Sciatic nerve (tissue), 2 donors: ENCODE measurements around the gene SCAMP3. TPM values are rescaled to one million over a fixed set of nuclear protein-coding genes. Genes with fewer than 3 reads are reported as not detected.
"Not testable (repeated sequence)": the region's sequence is repeated elsewhere in the genome, so short reads cannot be mapped to it uniquely, and the experiment has no call there.

ENCODE experiments used
- ATAC-seq: fragments of 200-7000 bp; cut with Tn5 transposase; one replicate; pipeline ENCODE4 v1.9.1; 2020; ENCODE audit warnings: mild to moderate bottlenecking, moderate library complexity
- DNase-seq: peaks from one replicate; pipeline ENCODE4 v3.0.0-alpha.2; 2020; ENCODE audit warnings: low spot score
- intact Hi-C: fragments of 100-400 bp; cut with DNase I; formaldehyde crosslinking; loops from one replicate; pipeline ENCODE4 v1.14.2; 2022
- total RNA-seq: library from RNA; stranded (reverse); fragmentation: NEBNext Ultra II Directional; extraction: Animal tissue kit (Norgen Biotek cat#: 25700); gene quantifications from one replicate; pipeline ENCODE4 v1.2.1, GENCODE V29; 2021
- donor health status: DM: no; HTN: no; CAD: no.
- donor health status: DM: no; HTN: no; CAD: no.

The SCAMP3 gene
- total RNA-seq, 1 donor from 2014 or later = 44.0 TPM

DNA sequence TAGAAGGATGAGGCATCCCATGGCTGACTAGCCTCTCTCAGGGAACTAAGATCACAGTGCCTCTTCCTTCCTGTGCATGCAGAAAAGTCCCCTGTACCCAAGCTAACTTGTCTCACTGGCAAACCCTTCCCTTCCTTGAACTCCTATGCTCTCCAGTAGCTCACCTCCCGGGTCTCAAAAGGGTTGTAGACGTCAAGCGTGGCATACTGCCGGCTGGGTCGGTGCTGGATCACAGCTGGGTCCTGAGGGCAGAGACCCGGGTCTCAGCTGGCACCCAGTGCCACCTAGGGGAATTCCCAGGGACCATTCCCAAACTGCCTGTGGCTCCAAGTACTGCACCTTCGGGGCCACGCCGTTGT, 688 bp downstream of the SCAMP3 start:
- ATAC-seq = peak; percentile 1
- no peak for DNase-seq
- intact Hi-C loops = no loop called here

DNA sequence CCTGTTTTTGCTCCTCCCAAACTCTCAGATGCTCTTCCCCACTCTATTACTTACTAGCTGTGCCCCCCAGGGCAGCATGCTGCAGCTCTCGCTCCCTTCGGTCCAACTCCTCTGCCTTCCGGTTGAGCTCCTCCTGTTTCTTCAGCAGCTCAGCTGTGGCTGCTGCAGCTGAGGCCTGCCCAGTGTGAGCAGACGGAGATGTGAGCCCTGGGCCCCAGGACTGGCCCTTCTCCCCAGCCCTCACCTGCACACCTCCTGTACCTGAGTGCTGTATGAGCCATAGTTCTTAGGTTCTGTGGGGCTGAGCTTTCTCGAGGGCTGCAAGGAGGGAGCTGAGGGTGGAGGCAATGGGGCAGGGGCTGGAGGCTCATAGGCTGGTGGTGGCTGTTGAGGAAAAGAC, 1.9 kb downstream of the SCAMP3 start:
- no peak for DNase-seq
- ATAC-seq = no peak
- intact Hi-C loops = no loop called here

DNA sequence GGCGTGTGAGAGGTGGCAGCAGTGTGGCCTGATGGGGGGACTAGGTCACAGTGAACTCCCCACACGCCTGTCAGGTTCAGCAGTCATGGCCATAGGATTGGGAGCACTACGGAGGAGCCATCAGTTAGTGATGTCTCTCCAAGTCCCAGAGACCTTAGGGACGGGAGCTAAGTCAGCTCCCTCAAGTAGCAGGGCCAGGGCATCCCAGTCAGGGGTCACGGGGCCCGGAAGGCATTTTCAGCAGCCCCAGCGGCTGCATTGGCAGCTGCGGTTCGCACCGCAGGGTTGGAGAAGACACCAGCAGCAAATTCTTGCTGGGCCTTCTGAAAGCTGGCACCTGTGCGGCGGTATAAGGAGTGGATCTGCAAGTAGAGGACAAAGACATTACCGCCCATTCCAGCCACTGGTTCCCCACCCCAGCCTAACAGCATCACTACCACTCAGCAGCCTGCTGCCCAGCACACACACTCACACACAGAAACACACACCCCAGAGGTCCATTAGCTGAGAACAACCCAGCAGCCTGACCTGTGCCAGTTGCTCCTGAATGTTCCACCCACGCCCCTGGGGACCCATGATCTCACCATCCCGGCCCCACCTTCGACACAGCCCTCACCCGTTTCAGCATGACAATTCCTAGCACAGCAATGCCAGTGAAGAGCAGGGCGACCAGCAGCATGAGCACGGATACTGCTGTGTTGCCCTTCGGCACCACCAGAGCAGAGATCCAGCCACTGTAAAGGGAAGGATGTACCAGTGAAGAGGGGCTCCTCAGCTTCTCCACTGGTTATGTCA, 5.9 kb downstream of the SCAMP3 start:
- intact Hi-C loops = no loop called here
- ATAC-seq (peak; percentile 3), DNase-seq (no peak)

DNA sequence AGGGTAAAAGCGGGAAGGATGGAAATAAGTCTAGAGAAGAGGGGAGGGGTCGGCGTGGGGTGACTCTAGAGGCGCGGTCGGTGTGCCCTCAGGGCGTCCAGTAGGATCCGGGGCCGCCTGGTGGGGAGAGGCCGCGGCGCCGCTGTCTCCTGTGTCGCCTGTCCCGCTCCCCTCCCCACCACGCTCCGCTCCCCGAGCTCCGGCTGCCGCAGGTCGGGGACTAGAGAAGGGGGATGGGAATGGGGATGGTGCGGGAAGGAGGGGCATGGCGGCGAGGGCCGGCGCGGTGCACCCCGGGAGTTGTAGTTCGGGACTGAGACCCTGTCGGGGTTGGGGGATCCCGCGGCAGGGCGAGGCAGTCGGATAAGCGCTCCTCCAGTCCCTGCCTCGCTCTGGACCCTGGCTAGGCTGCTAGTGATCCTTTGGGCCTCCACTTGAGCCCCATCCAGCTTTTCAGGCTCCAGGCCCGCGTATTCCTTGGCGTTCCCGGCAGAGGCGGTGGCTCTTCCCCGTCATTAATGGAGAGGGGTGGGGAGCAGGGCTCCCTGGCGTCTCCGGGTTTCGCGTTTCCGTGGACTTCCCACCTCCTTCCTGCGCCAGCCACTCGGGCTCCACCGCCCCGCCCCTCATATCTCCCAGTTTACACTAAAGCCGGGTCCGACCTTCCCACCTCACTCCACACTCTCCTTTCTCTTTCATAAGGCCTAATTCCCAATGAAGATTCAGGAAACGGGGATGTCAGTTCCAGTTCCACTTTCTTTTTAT, 6.7 kb downstream of the SCAMP3 start, which contains the start of gene ENTREP3:
Gene ENTREP3, minus strand, starts transcription at position 241 of the 765 bp plus-strand sequence. CDS start 606 bp downstream, outside the sequence.
- intact Hi-C loops = no loop called here
- DNase-seq (peak; percentile 94), ATAC-seq (peak; percentile 95)

DNA sequence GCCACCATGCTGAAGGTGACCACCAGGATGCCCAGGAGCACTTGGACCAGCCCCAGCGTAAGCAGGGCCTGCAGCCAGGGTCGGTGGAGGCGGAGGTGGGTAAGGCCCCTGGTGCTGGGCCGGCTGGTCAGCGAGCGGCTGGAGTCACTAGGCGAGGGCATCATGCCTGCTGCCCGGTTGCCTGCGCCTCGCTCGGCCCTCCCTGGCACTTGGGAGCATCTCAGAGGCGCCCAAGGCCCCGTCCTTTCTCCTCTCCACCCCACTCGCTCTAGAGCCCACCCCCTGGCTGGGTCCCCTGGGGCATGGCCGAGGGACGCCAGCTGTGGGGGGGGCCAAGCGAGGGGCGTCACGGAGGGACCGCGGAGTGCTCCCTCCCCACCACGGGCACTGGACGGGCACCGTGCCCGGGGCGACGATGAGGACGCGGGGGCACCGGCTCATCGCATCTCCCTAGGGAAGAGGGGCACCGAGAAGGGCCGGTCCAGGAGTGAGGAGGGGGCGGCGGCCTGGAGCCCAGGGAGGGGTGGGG, 7.4 kb downstream of the SCAMP3 start:
- ATAC-seq = peak; percentile 9
- DNase-seq = peak; percentile 75
- intact Hi-C loops = no loop called here

DNA sequence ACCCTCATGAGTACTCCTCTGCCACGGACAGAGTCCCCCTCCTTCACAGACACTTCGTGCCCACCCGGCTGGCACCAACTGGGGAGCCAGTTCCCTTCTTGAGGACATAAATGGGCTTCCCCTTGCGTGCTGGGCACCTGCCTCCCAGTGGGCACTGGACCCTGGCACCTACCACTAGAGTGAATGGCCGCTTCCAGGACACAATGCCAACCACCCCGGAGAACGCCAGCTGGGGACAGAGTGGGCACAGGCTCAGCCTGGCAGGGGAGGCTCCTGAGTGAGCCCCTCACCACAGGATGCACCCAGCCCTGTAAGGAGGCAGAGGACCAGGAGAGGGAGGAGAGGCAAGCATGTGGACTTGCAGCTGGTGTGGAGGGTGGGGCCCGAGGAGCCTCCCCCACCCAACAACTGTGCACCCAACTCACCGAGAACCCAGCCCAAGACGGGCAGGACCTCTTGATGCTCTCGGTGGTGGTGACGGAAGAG, 7.9 kb downstream of the SCAMP3 start:
- ATAC-seq (peak; percentile 1), DNase-seq (no peak)
- intact Hi-C loops = no loop called here

DNA sequence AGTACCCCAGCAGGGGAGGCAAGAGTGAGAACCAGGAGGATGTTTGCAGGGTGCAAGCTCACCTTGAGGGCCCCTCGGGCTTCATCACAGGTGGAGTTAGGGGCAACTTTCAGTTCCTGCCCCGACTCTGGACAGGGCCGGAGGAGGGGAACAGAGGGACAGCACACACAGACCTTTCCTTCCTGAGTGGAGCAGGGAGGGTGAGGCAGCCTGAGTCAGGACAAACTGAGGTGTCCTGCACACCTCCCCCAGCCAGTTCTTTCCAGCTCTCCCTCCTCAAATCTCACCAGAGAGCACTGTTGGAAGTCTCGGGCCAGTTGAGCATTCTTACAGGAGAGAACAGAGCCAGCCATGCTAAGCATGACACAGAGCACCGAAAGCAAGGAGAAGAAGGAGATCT, 8.4 kb downstream of the SCAMP3 start:
- intact Hi-C loops = no loop called here
- no peak for ATAC-seq
- no peak for DNase-seq

DNA sequence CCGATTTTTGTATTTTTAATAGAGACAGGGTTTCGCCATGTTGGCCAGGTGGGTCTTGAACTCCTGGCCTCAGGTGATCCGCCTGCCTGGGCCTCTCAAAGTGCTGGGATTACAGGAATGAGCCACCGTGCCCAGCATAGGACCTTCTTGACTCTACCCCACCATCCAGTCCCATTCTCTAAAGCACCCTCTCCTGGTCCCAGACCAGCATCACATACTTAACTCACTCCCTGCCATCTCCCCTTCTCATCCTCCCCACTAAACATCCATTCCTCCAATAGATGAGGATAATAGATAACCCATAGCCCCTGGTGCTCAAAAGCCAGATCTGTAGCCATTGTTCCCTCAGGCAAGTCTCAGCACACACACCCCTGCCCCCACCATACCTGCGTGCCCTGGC, 9.0 kb downstream of the SCAMP3 start:
- intact Hi-C loops = no loop called here
- ATAC-seq (no peak), DNase-seq (no peak)

DNA sequence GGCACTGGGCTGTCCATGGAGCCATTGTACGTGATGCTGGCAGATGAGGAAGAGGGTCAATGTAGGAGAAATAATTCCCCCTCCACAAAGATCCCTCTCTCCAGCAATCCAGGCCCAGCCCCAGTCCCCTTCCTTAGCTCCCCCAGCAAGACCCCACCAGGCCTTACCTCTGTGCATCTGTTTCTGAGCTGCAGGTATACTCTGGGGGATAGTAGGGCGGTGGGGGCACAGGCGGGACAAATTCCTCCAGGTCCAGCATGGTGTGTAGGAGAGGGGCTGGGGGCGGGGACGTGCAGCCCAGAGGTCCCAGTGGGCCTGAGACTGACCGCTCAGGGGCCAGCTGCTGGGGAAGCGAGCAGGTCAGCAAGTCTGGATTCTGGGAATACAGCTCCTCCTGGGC, 10.6 kb downstream of the SCAMP3 start:
- no peak for ATAC-seq
- intact Hi-C loops = no loop called here

DNA sequence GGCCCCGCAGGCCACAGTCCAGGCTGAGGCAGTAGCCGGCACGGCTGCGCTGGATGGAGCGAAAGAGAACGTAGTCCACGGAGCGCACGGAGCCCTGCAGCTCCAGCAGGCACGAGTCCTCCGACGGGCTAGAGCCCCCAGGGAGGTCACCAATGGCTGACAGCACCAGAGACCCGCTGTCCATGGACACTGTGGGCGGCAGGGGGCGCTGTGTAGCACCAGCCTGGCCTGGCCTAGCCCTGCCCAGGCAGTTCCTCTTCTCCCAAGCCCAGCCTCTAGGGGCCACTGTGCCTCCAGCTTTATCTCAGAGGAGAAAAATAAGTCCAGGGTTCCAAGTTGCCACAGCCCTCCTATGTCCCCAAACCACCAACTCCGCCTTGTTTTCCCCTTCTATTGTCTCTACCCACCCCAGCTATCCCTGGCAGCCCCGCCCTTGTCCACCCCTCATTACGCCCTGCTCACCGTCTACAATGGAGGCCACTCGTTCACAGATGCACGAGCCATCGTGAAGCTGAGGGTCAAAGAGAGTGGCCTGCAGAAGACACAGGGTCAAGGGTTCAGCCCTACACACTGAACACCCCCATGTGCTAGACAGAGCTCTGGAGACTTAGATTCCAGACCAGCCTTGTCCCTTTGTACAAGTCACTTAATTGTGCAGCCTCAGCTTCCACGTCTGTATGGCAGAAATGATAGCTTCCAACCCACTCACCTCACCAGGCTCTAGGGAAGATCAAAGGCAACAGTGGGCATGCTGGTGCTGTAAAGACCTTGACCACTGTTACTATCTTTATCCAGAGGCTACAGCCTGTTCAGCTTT, 11.3 kb downstream of the SCAMP3 start:
- peak; percentile 96 for DNase-seq
- ATAC-seq = peak; percentile 78
- intact Hi-C loops = no loop called here

More for the DNA sequence above, 10.6 kb downstream of the SCAMP3 start:
- no peak for DNase-seq

DNA sequence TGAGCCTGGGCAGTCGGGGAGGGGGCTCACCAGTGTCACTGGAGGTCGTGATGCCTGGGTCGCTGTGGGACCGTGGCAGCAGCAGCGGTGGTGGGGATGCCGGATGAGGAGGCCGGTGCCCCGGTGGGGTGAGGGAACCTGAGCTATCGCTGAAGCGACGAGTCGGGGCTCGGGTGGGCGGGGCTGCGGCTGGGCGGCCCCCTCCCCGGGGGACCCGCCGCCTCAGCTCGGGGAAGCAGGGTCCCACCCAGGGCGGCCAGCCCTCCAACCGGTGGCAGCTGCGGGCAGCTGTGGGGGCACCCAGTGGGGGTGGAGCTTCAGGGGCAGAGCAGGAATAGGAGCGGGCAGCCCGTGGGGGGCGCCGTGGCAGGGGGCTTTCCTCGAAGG, 11.9 kb downstream of the SCAMP3 start:
- DNase-seq = no peak
- ATAC-seq = no peak
- intact Hi-C loops = no loop called here

DNA sequence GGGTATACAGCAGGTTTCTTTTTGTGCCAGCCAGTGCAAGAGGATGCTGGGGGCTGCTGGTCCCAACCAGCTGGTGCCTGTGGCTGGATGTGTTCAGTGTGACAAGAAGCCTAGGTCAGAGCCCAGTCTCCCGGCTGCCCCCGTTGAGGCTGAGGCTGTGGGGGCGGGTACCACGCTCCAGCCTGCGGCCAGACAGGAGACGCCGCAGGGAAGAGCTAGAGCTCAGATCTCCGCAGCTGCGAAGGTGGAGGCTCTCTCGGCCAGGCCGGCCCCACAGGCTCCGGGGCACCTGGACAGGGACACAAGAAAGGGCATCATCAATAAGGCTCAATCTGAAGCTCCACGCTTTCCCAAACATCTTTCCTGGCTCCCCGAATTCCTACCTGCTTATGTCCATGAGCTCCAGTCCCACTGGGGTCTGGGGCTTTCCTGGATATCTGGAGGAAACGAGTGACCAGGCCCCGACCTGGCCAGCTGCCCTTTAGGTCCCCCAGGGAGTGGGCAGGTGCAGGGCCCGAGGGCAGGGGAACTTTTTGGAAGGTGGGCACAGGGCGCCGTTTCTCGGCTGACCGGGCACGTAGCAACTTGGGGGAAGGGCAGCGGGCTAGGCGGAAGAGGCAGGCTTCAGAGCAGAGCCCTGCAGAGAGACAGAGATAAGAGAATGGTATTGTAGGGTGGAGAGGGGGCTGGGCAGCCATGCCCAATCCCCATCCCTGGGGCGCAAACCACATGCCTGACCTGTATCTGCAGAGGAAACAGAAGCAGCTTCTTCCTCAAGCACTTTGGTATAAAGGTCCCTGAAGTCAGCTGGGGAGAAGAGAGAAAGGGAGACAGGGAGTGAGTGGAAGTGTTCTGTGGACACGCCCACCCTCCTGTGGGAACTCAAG, 14.2 kb downstream of the SCAMP3 start:
- intact Hi-C loops = no loop called here
- ATAC-seq (no peak), DNase-seq (no peak)

DNA sequence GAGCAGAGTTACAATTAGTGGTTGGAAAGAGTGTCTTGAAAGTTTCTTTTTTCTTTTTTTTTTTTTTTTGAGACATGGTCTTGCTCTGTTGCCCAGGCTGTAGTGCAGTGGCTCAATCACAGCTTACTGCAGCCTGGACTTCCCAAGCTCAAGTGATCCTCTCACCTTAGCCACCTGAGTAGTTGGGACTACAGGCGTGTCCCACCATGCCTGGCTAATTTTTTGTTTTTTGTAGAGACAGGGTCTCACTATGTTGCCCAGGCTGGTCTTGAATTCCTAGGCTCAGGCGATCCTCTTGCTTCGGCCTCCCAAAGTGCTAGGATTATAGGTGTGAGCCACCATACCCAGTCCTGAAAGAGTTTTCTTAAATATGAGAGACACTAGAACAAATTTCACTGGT, 15.4 kb downstream of the SCAMP3 start:
- intact Hi-C loops, ATAC-seq, DNase-seq: not testable (repeated sequence)

DNA sequence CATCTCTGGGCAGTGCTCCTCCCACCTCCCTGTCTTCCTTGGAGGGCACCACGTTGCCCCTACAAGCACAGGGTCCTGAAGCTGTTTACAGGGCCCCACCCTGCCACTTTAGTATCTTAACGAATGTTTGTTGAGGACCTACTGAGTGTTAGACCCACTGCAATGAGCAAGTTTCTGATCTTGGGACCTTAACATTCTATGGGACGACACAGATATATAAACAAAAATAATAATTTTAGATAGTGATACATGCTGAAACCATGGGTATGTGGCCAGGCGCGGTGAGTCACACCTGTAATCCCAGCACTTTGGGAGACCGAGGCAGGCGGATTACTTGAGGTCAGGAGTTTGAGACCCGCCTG, 17.0 kb downstream of the SCAMP3 start:
- no peak for DNase-seq
- intact Hi-C loops = no loop called here
- ATAC-seq = no peak

DNA sequence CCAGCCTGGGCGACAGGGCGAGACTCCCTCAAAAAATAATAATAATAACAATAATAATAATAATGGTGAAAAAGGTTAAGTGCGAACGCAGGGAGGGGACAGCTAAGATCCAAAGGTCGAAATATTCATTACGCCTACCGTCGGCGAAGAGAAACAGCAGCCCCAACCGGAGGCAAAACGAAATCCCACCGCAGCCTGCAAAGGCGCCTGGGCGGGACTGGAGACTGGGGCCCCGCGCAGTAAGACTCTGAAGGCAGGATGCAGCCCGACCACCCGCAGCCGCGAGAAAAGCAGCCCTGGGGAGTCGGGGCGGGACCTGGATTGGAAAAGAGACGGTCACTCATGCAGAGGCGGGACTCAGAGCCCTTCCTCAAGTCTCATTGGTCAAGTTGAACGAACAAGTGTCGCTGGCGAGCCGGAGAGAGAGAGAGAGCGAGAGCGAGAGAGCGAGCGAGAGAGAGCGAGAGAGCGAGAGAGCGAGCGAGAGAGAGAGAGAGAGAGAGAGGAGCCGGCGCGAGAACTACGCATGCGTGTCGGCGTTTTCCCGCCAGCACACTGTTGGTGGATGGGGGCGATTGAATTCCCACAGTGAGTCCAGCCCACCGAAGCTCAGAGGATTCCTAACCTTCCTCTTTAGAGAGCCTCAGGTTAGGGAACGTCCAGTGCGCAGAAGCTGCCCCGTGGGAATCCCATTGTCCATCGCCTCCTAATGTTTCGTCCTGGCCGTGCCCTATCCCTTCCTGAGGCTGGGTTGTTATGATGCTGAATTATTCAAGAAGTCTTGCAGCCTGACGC, 17.6 kb downstream of the SCAMP3 start:
- ATAC-seq (peak; percentile 96), DNase-seq (peak; percentile 98)
- intact Hi-C loops = no loop called here

DNA sequence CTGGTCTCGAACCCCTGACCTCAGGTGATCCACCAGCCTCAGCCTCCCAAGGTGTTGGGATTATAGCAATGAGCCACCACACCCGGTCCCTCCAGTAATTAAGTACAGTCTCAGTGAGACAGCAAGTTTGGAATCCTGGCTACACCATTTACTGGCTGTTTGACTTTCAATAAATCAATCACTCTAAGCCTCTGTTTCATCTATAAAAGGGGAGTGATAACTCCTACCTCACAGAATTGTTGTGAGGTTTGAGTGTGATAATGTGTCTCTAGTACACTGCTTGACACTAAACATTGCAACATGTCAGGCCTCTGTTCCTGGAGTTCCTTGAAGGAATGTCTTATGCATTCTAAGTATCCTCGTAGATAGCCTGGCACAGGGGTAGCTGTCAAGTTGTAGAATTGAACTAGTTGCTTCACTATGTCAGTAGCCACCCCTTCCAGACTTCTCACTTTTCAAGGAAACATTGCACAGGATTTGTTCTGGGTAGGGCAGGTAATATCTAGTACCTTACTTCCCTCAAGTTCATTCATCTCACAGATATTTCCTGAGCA, 19.3 kb downstream of the SCAMP3 start:
- ATAC-seq (no peak), DNase-seq (no peak)
- intact Hi-C loops = no loop called here

DNA sequence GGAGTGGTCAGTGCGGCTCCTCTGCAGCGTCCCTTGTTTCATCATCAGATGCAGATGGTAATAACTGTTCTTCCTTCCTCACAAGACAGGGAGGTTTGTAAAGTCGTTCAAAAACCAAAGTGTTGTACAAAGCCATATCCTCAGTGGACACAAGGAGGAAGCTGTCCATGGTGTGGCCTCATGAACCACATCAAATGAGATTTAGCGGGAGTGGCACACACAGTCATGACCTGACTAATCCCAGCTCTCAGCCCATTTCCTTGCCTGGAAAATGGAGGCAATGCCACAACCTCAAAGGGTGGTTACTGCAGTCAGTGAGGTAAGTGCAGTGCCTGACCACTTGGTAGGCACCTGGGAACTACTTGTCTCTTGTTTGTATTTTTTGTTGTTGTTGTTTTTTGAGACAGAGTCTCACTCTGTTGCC, 20.3 kb downstream of the SCAMP3 start:
- intact Hi-C loops = no loop called here
- DNase-seq (no peak), ATAC-seq (no peak)
